ENCODE results near the gene FGF11. TPM values are rescaled to one million over a fixed set of nuclear protein-coding genes. Genes with fewer than 3 reads are reported as not detected.

FGF11 gene
- total RNA-seq, 6 experiments from 2014 or later = 0.10 to 0.31 (median 0.24) TPM; not detected in 3

GRCh38 chr17:7403043-7403726 is 36.1 kb upstream of the FGF11 start:
- DNase-seq = no peak
- H3K27ac Mint-ChIP-seq = peak overlapping the region; percentile 87
- H3K9me3 Mint-ChIP-seq = no peaks in the 10 kb centered on the region
- no peak for TF ChIP-seq CTCF (IDR thresholded peaks at IDR 0.05)
- no peaks in the 10 kb centered on the region for H3K27me3 Mint-ChIP-seq (ENCODE audit: insufficient read depth)
- H3K4me1 Mint-ChIP-seq (ENCODE audit: low read depth) = peaks cover 33% of the 10 kb centered on the region
- H3K4me3 Mint-ChIP-seq = peak overlapping the region; percentile 92
- H3K36me3 Mint-ChIP-seq (ENCODE audit: low read depth) = peaks cover 14% of the 10 kb centered on the region

GRCh38 chr17:7403727-7403976 is 35.7 kb upstream of the FGF11 start:
- no peak for DNase-seq
- Mint-ChIP-seq H3K9me3 (no peaks in the 10 kb centered on the region), H3K27me3 (ENCODE audit: insufficient read depth) (no peaks in the 10 kb centered on the region), H3K27ac (peak overlapping the region; percentile 87), H3K4me1 (ENCODE audit: low read depth) (peaks cover 33% of the 10 kb centered on the region), H3K36me3 (ENCODE audit: low read depth) (peaks cover 14% of the 10 kb centered on the region), H3K4me3 (peak overlapping the region; percentile 92)
- no peak for TF ChIP-seq CTCF (IDR thresholded peaks at IDR 0.05)

GRCh38 chr17:7403977-7404736 is 35.2 kb upstream of the FGF11 start, which contains the start of gene TMEM256:
TSS of gene TMEM256 (minus strand) at chr17:7404097. CDS start at chr17:7404084, 13 bp downstream.
- Mint-ChIP-seq H3K27me3 (ENCODE audit: insufficient read depth) (no peaks in the 10 kb centered on the region), H3K4me1 (ENCODE audit: low read depth) (peaks cover 33% of the 10 kb centered on the region), H3K4me3 (peak within 1 kb of the TSS; percentile 92), H3K9me3 (no peaks in the 10 kb centered on the region), H3K36me3 (ENCODE audit: low read depth) (peaks cover 18% of the 10 kb centered on the region), H3K27ac (peak within 1 kb of the TSS; percentile 87)
- TF ChIP-seq CTCF (IDR thresholded peaks at IDR 0.05) = no peak; the same call in 1 of the 2 replicates
- peak; percentile 99 for DNase-seq

- DNase-seq = peak; percentile 6
- Mint-ChIP-seq H3K4me3 (peak overlapping the region; percentile 92), H3K4me1 (ENCODE audit: low read depth) (peaks cover 29% of the 10 kb centered on the region), H3K27ac (peak overlapping the region; percentile 87), H3K36me3 (ENCODE audit: low read depth) (peaks cover 21% of the 10 kb centered on the region), H3K27me3 (ENCODE audit: insufficient read depth) (no peaks in the 10 kb centered on the region), H3K9me3 (no peaks in the 10 kb centered on the region)
- TF ChIP-seq CTCF (IDR thresholded peaks at IDR 0.05) = peak; percentile 25
Measured at GRCh38 chr17:7404737-7405349, 34.5 kb upstream of the FGF11 start.

- peaks cover 27% of the 10 kb centered on the region for H3K4me1 Mint-ChIP-seq (ENCODE audit: low read depth)
- peak overlapping the region; percentile 86 for H3K27ac Mint-ChIP-seq
- DNase-seq = no peak
- no peaks in the 10 kb centered on the region for H3K9me3 Mint-ChIP-seq
- H3K4me3 Mint-ChIP-seq = peak overlapping the region; percentile 92
- H3K36me3 Mint-ChIP-seq (ENCODE audit: low read depth) = peaks cover 27% of the 10 kb centered on the region
- no peaks in the 10 kb centered on the region; the same call in 1 of the 2 replicates for H3K27me3 Mint-ChIP-seq (ENCODE audit: insufficient read depth)
- TF ChIP-seq CTCF (IDR thresholded peaks at IDR 0.05) = no peak
Measured at GRCh38 chr17:7405350-7406234, 33.7 kb upstream of the FGF11 start.

Data from HFFc6 (cell line).